GM19452 (cell line): ENCODE results near the gene B4GALT2.

Experiments used
- ATAC-seq: cut with Tn5 transposase; IDR thresholded peaks from one replicate; pipeline ENCODE4 v1.9.1; 2021; ENCODE audit not compliant: unreplicated experiment

Gene B4GALT2

GRCh38 chr1:43946236-43947060, 32.6 kb upstream of the B4GALT2 start, which contains the start of gene IPO13:
TSS of gene IPO13 (plus strand) at chr1:43946950. CDS start at chr1:43947601, 651 bp downstream.
- ATAC-seq = peak; percentile 87

- ATAC-seq = peak; percentile 20
Measured at GRCh38 chr1:43947061-43947873, 31.7 kb upstream of the B4GALT2 start.

- no peak for ATAC-seq
Measured at GRCh38 chr1:43947874-43948437, 31.1 kb upstream of the B4GALT2 start.

GRCh38 chr1:43949678-43950077, 29.3 kb upstream of the B4GALT2 start:
- no peak for ATAC-seq

- ATAC-seq = no peak
Measured at GRCh38 chr1:43951021-43951985, 27.7 kb upstream of the B4GALT2 start.

GRCh38 chr1:43952731-43953346, 26.2 kb upstream of the B4GALT2 start:
- no peak for ATAC-seq

- no peak for ATAC-seq
Measured at GRCh38 chr1:43953361-43953760, 25.6 kb upstream of the B4GALT2 start.

- no peak for ATAC-seq
Measured at GRCh38 chr1:43954036-43954435, 25.0 kb upstream of the B4GALT2 start.

GRCh38 chr1:43956234-43956633, 22.8 kb upstream of the B4GALT2 start:
- ATAC-seq = no peak

- ATAC-seq = no peak
Measured at GRCh38 chr1:43957407-43958040, 21.5 kb upstream of the B4GALT2 start.

GRCh38 chr1:43958351-43959255, 20.4 kb upstream of the B4GALT2 start:
- no peak for ATAC-seq

- no peak for ATAC-seq
Measured at GRCh38 chr1:43960798-43961197, 18.2 kb upstream of the B4GALT2 start.

GRCh38 chr1:43961692-43962091, 17.3 kb upstream of the B4GALT2 start:
- ATAC-seq = no peak

- ATAC-seq = no peak
Measured at GRCh38 chr1:43962324-43962723, 16.7 kb upstream of the B4GALT2 start.

GRCh38 chr1:43963006-43963405, 16.0 kb upstream of the B4GALT2 start:
- no peak for ATAC-seq

- ATAC-seq = no peak
Measured at GRCh38 chr1:43963890-43964289, 15.1 kb upstream of the B4GALT2 start.

- no peak for ATAC-seq
Measured at GRCh38 chr1:43965316-43965715, 13.7 kb upstream of the B4GALT2 start.

- ATAC-seq = no peak
Measured at GRCh38 chr1:43968348-43968948, 10.6 kb upstream of the B4GALT2 start.
